Thyroid gland (tissue), 4 donors: ENCODE data around the gene TMEM9B.

Source experiments
- POLR2A ChIP-seq, 2 donors: fragments of 450-650 bp; IDR thresholded peaks; one replicate each; pipeline ENCODE4 v1.6.1; 2017; ENCODE audit warnings: antibody characterized with exemption in 2 of 2, mild to moderate bottlenecking in 2 of 2, moderate library complexity in 1 of 2
- TF ChIP-seq, protein P1 (sequence below), 6 experiments: fragments of 200-600 bp in 3 of 6; fragments of 450-650 bp in 3 of 6; sonication (generic) in 3 of 6; IDR thresholded peaks; one replicate each; pipeline ENCODE4 v1.5.1; 2016 to 2019; ENCODE audit warnings: antibody characterized with exemption in 6 of 6, mild to moderate bottlenecking in 2 of 6, inconsistent platforms in 1 of 6, moderate library complexity in 1 of 6

DNA sequence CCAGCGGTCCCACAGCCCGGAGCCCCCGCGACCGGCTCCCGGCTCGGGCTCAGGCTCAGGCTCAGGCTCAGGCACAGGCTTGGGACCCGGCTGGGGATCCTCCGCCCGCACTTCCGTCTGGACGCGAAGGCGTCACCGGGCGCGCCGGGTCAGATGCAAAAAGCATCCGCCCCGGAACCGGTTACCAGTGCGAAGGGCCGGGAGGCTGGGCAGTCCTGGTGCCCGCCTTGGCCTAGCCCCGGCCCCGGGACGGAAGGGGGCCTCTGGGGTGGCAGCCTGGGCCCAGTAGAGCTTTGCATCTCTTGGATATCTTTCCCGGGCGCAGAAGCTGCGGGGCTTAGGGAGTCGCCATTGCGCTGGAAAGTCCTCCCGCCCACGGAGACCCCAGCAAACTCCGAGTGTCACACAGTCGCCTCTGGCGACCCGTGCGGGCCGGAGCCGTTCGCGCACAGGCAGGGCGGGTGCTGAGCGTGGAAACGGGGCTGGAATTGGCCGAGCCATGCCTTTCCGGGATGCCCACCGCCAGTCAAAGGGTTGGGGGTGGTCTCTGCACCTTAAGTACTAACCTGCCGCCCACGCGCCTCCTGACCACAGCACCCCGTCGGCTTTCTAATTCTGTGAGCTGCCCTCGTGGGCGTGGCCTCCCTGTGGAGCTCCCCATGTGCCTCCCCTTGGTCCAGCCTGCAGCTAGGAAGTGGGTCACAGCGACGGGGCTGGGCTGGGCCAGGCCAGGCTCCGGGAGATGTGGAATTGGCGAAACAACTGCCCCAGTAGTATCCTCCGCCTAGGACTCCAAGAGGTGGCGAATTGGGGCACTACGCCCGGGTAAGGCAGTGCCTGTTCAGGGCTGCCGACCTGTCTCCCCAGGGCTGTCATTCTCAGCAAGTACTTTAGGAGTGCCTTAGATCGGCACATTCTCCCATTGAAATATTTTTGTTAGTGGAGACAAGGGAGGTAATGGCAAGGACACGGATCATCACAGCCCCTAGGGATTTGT, at the start of gene TMEM9B:
- peak; percentile 47 to 89 for TF ChIP-seq POLR2A (IDR thresholded peaks at IDR 0.05)
- TF ChIP-seq, protein P1, sequence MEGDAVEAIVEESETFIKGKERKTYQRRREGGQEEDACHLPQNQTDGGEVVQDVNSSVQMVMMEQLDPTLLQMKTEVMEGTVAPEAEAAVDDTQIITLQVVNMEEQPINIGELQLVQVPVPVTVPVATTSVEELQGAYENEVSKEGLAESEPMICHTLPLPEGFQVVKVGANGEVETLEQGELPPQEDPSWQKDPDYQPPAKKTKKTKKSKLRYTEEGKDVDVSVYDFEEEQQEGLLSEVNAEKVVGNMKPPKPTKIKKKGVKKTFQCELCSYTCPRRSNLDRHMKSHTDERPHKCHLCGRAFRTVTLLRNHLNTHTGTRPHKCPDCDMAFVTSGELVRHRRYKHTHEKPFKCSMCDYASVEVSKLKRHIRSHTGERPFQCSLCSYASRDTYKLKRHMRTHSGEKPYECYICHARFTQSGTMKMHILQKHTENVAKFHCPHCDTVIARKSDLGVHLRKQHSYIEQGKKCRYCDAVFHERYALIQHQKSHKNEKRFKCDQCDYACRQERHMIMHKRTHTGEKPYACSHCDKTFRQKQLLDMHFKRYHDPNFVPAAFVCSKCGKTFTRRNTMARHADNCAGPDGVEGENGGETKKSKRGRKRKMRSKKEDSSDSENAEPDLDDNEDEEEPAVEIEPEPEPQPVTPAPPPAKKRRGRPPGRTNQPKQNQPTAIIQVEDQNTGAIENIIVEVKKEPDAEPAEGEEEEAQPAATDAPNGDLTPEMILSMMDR (IDR thresholded peaks at IDR 0.05) = peak in 1 of 6 experiments; percentile 11
